ENCODE results near the gene SEM1. TPM values are rescaled to one million over a fixed set of nuclear protein-coding genes. Genes with fewer than 3 reads are reported as not detected.

Gene SEM1
- total and polyA plus RNA-seq, 2 donors (not counting 3 experiments of a cell fraction or from before 2014, with no cell fraction given): 16.7 to 81.6 TPM

GRCh38 chr7:96664793-96665192 is 44.9 kb downstream of the SEM1 start:
- CTCF ChIA-PET: no interaction called here
- no peak overlapping the region for H3K27ac ChIP-seq (ENCODE audit: insufficient read depth, low read depth, low read length)
- no peak overlapping the region for H3K9ac ChIP-seq (replicated peaks; ENCODE audit: extremely low read depth, insufficient read depth, low read length)
- DNase-seq (ENCODE audit: low read depth, low spot score): no peak
- TF ChIP-seq POLR2AphosphoS5 (IDR thresholded peaks at IDR 0.05; ENCODE audit: insufficient read depth, low read depth, low read length) (no peak), CTCF (IDR thresholded peaks at IDR 0.05; ENCODE audit: extremely low read depth in 1 of 2, insufficient read depth in 1 of 2, low read depth in 1 of 2, low read length in 2 of 2) (no peak)
- H3K27me3 ChIP-seq (ENCODE audit: control insufficient read depth in 2 of 2, insufficient read depth in 2 of 2, low read length in 2 of 2): no peaks in the 10 kb centered on the region
- H4K20me1 ChIP-seq (replicated peaks; ENCODE audit: control insufficient read depth, extremely low read depth, insufficient read depth, low read length): no peaks in the 10 kb centered on the region
- H3K4me2 ChIP-seq (ENCODE audit: insufficient read depth, low read length): no peak overlapping the region
- POLR2A ChIA-PET: no interaction called here
- H3K36me3 ChIP-seq (ENCODE audit: control insufficient read depth in 2 of 2, extremely low read depth in 1 of 2, insufficient read depth in 2 of 2, low read length in 2 of 2): no peaks in the 10 kb centered on the region
- FAIRE-seq: no peak
- no peaks in the 10 kb centered on the region for H3K9me1 ChIP-seq (replicated peaks; ENCODE audit: control insufficient read depth, extremely low read depth, insufficient read depth, low read length)
- H3K9me3 ChIP-seq (replicated peaks; ENCODE audit: control insufficient read depth, insufficient read depth, low read length): no peaks in the 10 kb centered on the region
- BruUV-seq (replicated peaks): no TSS peak
- H3K4me3 ChIP-seq (replicated peaks in 1 of 3; ENCODE audit: insufficient read depth in 1 of 3, low read depth in 1 of 3, low read length in 3 of 3): no peak overlapping the region
- H3K79me2 ChIP-seq (ENCODE audit: control insufficient read depth, insufficient read depth, low read length): no peaks in the 10 kb centered on the region
- dilution Hi-C loops (cut with MboI; ENCODE audit: extremely low pct_ligation_motif_present, low sequenced_read_pairs): no loop called here
- intact Hi-C loops (cut with micrococcal nuclease): no loop called here
- no peak overlapping the region for H2AFZ ChIP-seq (ENCODE audit: low read depth, low read length)
- no peaks in the 10 kb centered on the region for H3K4me1 ChIP-seq (ENCODE audit: control insufficient read depth, extremely low read depth, insufficient read depth, low read length)

- H3K4me3 ChIP-seq (replicated peaks in 1 of 3; ENCODE audit: insufficient read depth in 1 of 3, low read depth in 1 of 3, low read length in 3 of 3): no peak overlapping the region
- no peak overlapping the region for H3K9ac ChIP-seq (replicated peaks; ENCODE audit: extremely low read depth, insufficient read depth, low read length)
- no peak for TF ChIP-seq GATA2 (IDR thresholded peaks at IDR 0.05; ENCODE audit: insufficient read depth, insufficient read length, low read depth, low read length)
- TF ChIP-seq MYC (IDR thresholded peaks at IDR 0.05; ENCODE audit: low read depth, low read length): no peak
- no peak for TF ChIP-seq JUN (IDR thresholded peaks at IDR 0.05; ENCODE audit: borderline replicate concordance, insufficient read depth, insufficient read length, low read depth)
- no peak for TF ChIP-seq EZH2 (IDR thresholded peaks at IDR 0.05; ENCODE audit: borderline replicate concordance, low read depth, low read length, severe bottlenecking)
- no peak for TF ChIP-seq FOS (IDR thresholded peaks at IDR 0.05; ENCODE audit: borderline replicate concordance, insufficient read depth, low read length)
- TF ChIP-seq POLR2AphosphoS5 (IDR thresholded peaks at IDR 0.05; ENCODE audit: insufficient read depth, low read depth, low read length): no peak
- TF ChIP-seq MAX (IDR thresholded peaks at IDR 0.05; ENCODE audit: insufficient read depth, insufficient read length): no peak
- no peak for TF ChIP-seq POLR2A (IDR thresholded peaks at IDR 0.05; ENCODE audit: low read depth, low read length)
- no peak for TF ChIP-seq CTCF (IDR thresholded peaks at IDR 0.05; ENCODE audit: extremely low read depth in 1 of 2, insufficient read depth in 1 of 2, low read depth in 1 of 2, low read length in 2 of 2)
- FAIRE-seq: no peak
- no peaks in the 10 kb centered on the region for H3K4me1 ChIP-seq (ENCODE audit: control insufficient read depth, extremely low read depth, insufficient read depth, low read length)
- no TSS peak for BruUV-seq (replicated peaks)
- no peaks in the 10 kb centered on the region for H3K27me3 ChIP-seq (ENCODE audit: control insufficient read depth in 2 of 2, insufficient read depth in 2 of 2, low read length in 2 of 2)
- H3K4me2 ChIP-seq (ENCODE audit: insufficient read depth, low read length): no peak overlapping the region
- no peak for DNase-seq (ENCODE audit: low read depth, low spot score)
- dilution Hi-C loops (cut with MboI; ENCODE audit: extremely low pct_ligation_motif_present, low sequenced_read_pairs): no loop called here
- POLR2A ChIA-PET: no interaction called here
- H3K79me2 ChIP-seq (ENCODE audit: control insufficient read depth, insufficient read depth, low read length): no peaks in the 10 kb centered on the region
- no peak overlapping the region for H3K27ac ChIP-seq (ENCODE audit: insufficient read depth, low read depth, low read length)
- H3K9me1 ChIP-seq (replicated peaks; ENCODE audit: control insufficient read depth, extremely low read depth, insufficient read depth, low read length): no peaks in the 10 kb centered on the region
- H2AFZ ChIP-seq (ENCODE audit: low read depth, low read length): no peak overlapping the region
- H3K36me3 ChIP-seq (ENCODE audit: control insufficient read depth in 2 of 2, extremely low read depth in 1 of 2, insufficient read depth in 2 of 2, low read length in 2 of 2): no peaks in the 10 kb centered on the region
- CTCF ChIA-PET: no interaction called here
- H4K20me1 ChIP-seq (replicated peaks; ENCODE audit: control insufficient read depth, extremely low read depth, insufficient read depth, low read length): no peaks in the 10 kb centered on the region
- H3K9me3 ChIP-seq (replicated peaks; ENCODE audit: control insufficient read depth, insufficient read depth, low read length): no peaks in the 10 kb centered on the region
- intact Hi-C loops (cut with micrococcal nuclease): no loop called here
Observed at GRCh38 chr7:96663871-96664445, 45.7 kb downstream of the SEM1 start.
